SK-N-SH (cell line): Measurements from ENCODE around the gene CLPSL2. TPM values are rescaled to one million over a fixed set of nuclear protein-coding genes. Genes with fewer than 3 reads are reported as not detected.

ENCODE experiments used
- CTCF ChIA-PET: fragments of 300-600, 350-600 bp; formaldehyde crosslinking; extraction: SDS; loops from one replicate; lab custom pipeline; 2021; lab: Yijun Ruan, JAX
- POLR2A ChIA-PET: fragments of 350-600 bp; sonication (Branson Sonifier 250); formaldehyde crosslinking; extraction: SDS; loops from one replicate; lab custom pipeline; 2020; ENCODE audit warnings: antibody characterized with exemption, inconsistent platforms; lab: Yijun Ruan, JAX
- DNase-seq: peaks from one replicate; pipeline ENCODE4 v3.0.0; 2012
- H2AFZ ChIP-seq: fragments of 200-600 bp; sonication (generic); 2 replicates; pipeline ENCODE4 v1.8.1; 2016; ENCODE audit warnings: antibody characterized with exemption, mild to moderate bottlenecking, low read depth
- H3F3A ChIP-seq: fragments of 200-600 bp; sonication (generic); replicated peaks from 2 replicates; pipeline ENCODE3; 2016; ENCODE audit warnings: antibody characterized with exemption, mild to moderate bottlenecking; ENCODE audit not compliant: insufficient read depth
- H3K27ac ChIP-seq, 2 experiments: fragments of 200-500 bp in 1 of 2; fragments of 200-600 bp in 1 of 2; sonication (Bioruptor generic) in 1 of 2; sonication (generic), shearing (Covaris generic) in 1 of 2; 2 replicates each; pipeline versions ENCODE4 v1.5.1 to v1.6.1; 2014 to 2016; ENCODE audit warnings: low read depth in 2 of 2, inconsistent platforms in 1 of 2, low read length in 1 of 2, mild to moderate bottlenecking in 1 of 2, mixed read lengths in 1 of 2
- H3K27me3 ChIP-seq: fragments of 200-600 bp; sonication (generic), shearing (Covaris generic); 2 replicates; pipeline ENCODE4 v1.6.1; 2016; ENCODE audit warnings: mixed run types; ENCODE audit not compliant: insufficient read depth
- H3K36me3 ChIP-seq, 2 experiments: fragments of 200-500 bp in 1 of 2; fragments of 200-600 bp in 1 of 2; sonication (Bioruptor generic) in 1 of 2; sonication (generic) in 1 of 2; replicated peaks in 1 of 2; 2 replicates each; pipeline versions ENCODE3 to v1.5.1; 2014 to 2016; ENCODE audit warnings: low read length in 1 of 2, mild to moderate bottlenecking in 1 of 2; ENCODE audit not compliant: insufficient read depth in 2 of 2, control insufficient read depth in 1 of 2
- H3K4me1 ChIP-seq, 2 experiments: fragments of 200-500 bp in 1 of 2; fragments of 200-600 bp in 1 of 2; sonication (Bioruptor generic) in 1 of 2; sonication (generic), shearing (Covaris generic) in 1 of 2; 2 replicates each; pipeline versions ENCODE4 v1.5.1 to v1.6.1; 2014 to 2016; ENCODE audit warnings: low read depth in 1 of 2, low read length in 1 of 2, mixed run types in 1 of 2; ENCODE audit not compliant: insufficient read depth in 2 of 2, control insufficient read depth in 1 of 2
- H3K4me2 ChIP-seq: fragments of 200-600 bp; sonication (generic), shearing (Covaris generic); 2 replicates; pipeline ENCODE4 v1.6.1; 2017; ENCODE audit warnings: mixed run types
- H3K4me3 ChIP-seq, 2 experiments: fragments of 200-500 bp in 1 of 2; fragments of 200-600 bp in 1 of 2; sonication (Bioruptor generic) in 1 of 2; sonication (generic), shearing (Covaris generic) in 1 of 2; 2 replicates each; pipeline versions ENCODE4 v1.5.1 to v1.8.1; 2014 to 2016; ENCODE audit warnings: low read depth in 2 of 2, inconsistent platforms in 1 of 2, low read length in 1 of 2, mild to moderate bottlenecking in 1 of 2, mixed read lengths in 1 of 2, moderate library complexity in 1 of 2
- H3K79me2 ChIP-seq: fragments of 200-600 bp; sonication (generic); 2 replicates; pipeline ENCODE4 v1.8.1; 2017; ENCODE audit warnings: mild to moderate bottlenecking; ENCODE audit not compliant: insufficient read depth
- H3K9ac ChIP-seq: fragments of 200-600 bp; sonication (generic); 2 replicates; pipeline ENCODE4 v1.6.1; 2017; ENCODE audit warnings: mixed run types
- H3K9me2 ChIP-seq: fragments of 200-600 bp; sonication (generic); 2 replicates; pipeline ENCODE4 v1.6.1; 2017; ENCODE audit warnings: mixed run types
- H3K9me3 ChIP-seq: fragments of 200-600 bp; sonication (generic); 2 replicates; pipeline ENCODE4 v1.6.1; 2017; ENCODE audit warnings: mixed run types, mild to moderate bottlenecking, moderate library complexity
- H4K20me1 ChIP-seq: fragments of 200-600 bp; sonication (generic); 2 replicates; pipeline ENCODE4 v1.6.1; 2017; ENCODE audit warnings: mild to moderate bottlenecking, mixed run types; ENCODE audit not compliant: insufficient read depth
- CTCF ChIP-seq: fragments of 200-600 bp; sonication (generic); IDR thresholded peaks from 2 replicates; pipeline ENCODE4 v1.6.1; 2017; ENCODE audit warnings: antibody characterized with exemption, mild to moderate bottlenecking, moderate library complexity
- EP300 ChIP-seq, 2 experiments: IDR thresholded peaks; 2 replicates each; pipeline versions ENCODE4 v1.4.0 to v1.6.1; 2012; ENCODE audit warnings: borderline replicate concordance in 1 of 2, low read depth in 1 of 2, low read length in 1 of 2
- FOXM1 ChIP-seq: IDR thresholded peaks from 2 replicates; pipeline ENCODE4 v1.4.0; 2012; ENCODE audit warnings: low read depth, mild to moderate bottlenecking
- IRF3 ChIP-seq: fragments of 150-350 bp; IDR thresholded peaks from 2 replicates; pipeline ENCODE4 v1.6.1; 2016; ENCODE audit warnings: mild to moderate bottlenecking, low read depth, low read length
- MAX ChIP-seq: IDR thresholded peaks from 2 replicates; pipeline ENCODE4 v1.4.0; 2012; ENCODE audit warnings: low read depth
- MEF2A ChIP-seq: IDR thresholded peaks from 2 replicates; pipeline ENCODE4 v1.4.0; 2012; ENCODE audit warnings: low read depth, borderline replicate concordance
- REST ChIP-seq: IDR thresholded peaks from 2 replicates; pipeline ENCODE4 v1.6.1; 2012; ENCODE audit warnings: mild to moderate bottlenecking, low read depth, low read length, moderate library complexity
- RFX5 ChIP-seq: IDR thresholded peaks from 2 replicates; pipeline ENCODE4 v1.6.1; 2012; ENCODE audit warnings: mild to moderate bottlenecking, improper control_type of control experiment, low read length
- RXRA ChIP-seq: IDR thresholded peaks from 2 replicates; pipeline ENCODE4 v1.4.0; 2012; ENCODE audit warnings: low read depth, mild to moderate bottlenecking, borderline replicate concordance
- SMC3 ChIP-seq: IDR thresholded peaks from 2 replicates; pipeline ENCODE4 v1.6.1; 2012; ENCODE audit warnings: low read depth, low read length, improper control_type of control experiment
- TEAD4 ChIP-seq: IDR thresholded peaks from 2 replicates; pipeline ENCODE4 v1.4.0; 2012; ENCODE audit warnings: mild to moderate bottlenecking, borderline replicate concordance; ENCODE audit not compliant: insufficient read depth
- ZBTB33 ChIP-seq: IDR thresholded peaks from 2 replicates; pipeline ENCODE4 v1.4.0; 2012; ENCODE audit warnings: low read depth, borderline replicate concordance
- WGBS: methylation state at CpG from one replicate; pipeline ENCODE4 v1.1.6; 2017; ENCODE audit warnings: low lambda C conversion rate; 5-methylcytosine and 5-hydroxymethylcytosine counted together
- polyA plus RNA-seq, 3 experiments: library from polyadenylated mRNA; depleted of rRNA; stranded (reverse); fragments of >200 nt; gene quantifications; 2 replicates each; pipeline ENCODE4 v1.2.3, GENCODE V29; 2012

The CLPSL2 gene
- polyA plus RNA-seq, 1 of the 3 experiments (the other 2 are of a cell fraction): not detected

- Histone ChIP-seq H3K4me1 (no peaks in the 10 kb centered on the region), H3K9ac (no peak overlapping the region), H3K4me3 (no peak overlapping the region), H3K27me3 (no peaks in the 10 kb centered on the region; the same call in 1 of the 2 replicates), H3K79me2 (no peaks in the 10 kb centered on the region), H2AFZ (no peak overlapping the region), H3K36me3 (no peaks in the 10 kb centered on the region), H3K27ac (no peak overlapping the region), H3K9me2 (no peaks in the 10 kb centered on the region), H3K9me3 (no peaks in the 10 kb centered on the region), H3F3A (no peaks in the 10 kb centered on the region), H4K20me1 (no peaks in the 10 kb centered on the region)
- ChIA-PET CTCF (interaction anchor here (1.0 to 1.6 kb wide), 5 partner anchors 10 to 326 kb away, joined by 3 to 5 read pairs (median 3); partner anchors contain the start of gene ARMC12), POLR2A (interaction anchor here (0.6 kb wide), 1 partner anchor 19 kb away, joined by 4 read pairs; no protein-coding TSS in a partner anchor)
- no peak for DNase-seq
- WGBS: 38% methylated on average over 4 of the region's 4 CpGs
- TF ChIP-seq SMC3 (no peak), RFX5 (no peak), ZBTB33 (no peak), IRF3 (no peak), MAX (no peak), FOXM1 (no peak)
- TF ChIP-seq, all 33 proteins: peak for 0
- no peak overlapping the region for H3K4me2 ChIP-seq
These were observed 7.2 kb upstream of the CLPSL2 start for GRCh38 chr6:35769211-35769610.

GRCh38 chr6:35771343-35771627 lies 5.1 kb upstream of the CLPSL2 start:
- no peak overlapping the region for H3K27ac ChIP-seq
- no peak overlapping the region for H3K4me3 ChIP-seq
- no peaks in the 10 kb centered on the region for H3K9me3 ChIP-seq
- no peak for DNase-seq
- H2AFZ ChIP-seq: no peak overlapping the region
- H3K4me1 ChIP-seq: no peaks in the 10 kb centered on the region
- no peaks in the 10 kb centered on the region for H3K9me2 ChIP-seq
- WGBS: no CpG with 5 or more reads among the region's 5 CpGs
- H3K36me3 ChIP-seq: no peaks in the 10 kb centered on the region
- H4K20me1 ChIP-seq: no peaks in the 10 kb centered on the region
- H3K4me2 ChIP-seq: no peak overlapping the region
- TF ChIP-seq EP300 (IDR thresholded peaks at IDR 0.05; ENCODE audit: borderline replicate concordance in 1 of 2, low read depth in 1 of 2, low read length in 1 of 2) (no peak), TEAD4 (no peak), CTCF (no peak), REST (no peak), MEF2A (no peak), RXRA (no peak)
- no peaks in the 10 kb centered on the region for H3F3A ChIP-seq
- no peaks in the 10 kb centered on the region for H3K79me2 ChIP-seq
- ChIA-PET POLR2A (no interaction called here), CTCF (interaction anchor here (1.1 to 1.2 kb wide), 2 partner anchors 16 to 22 kb away, joined by 3 read pairs; no protein-coding TSS in a partner anchor)
- peaks cover 9% of the 10 kb centered on the region; the same call in 1 of the 2 replicates for H3K27me3 ChIP-seq
- H3K9ac ChIP-seq: no peak overlapping the region
